D721Med (cell line): Measurements from ENCODE around the gene RPS3A.
"Not testable (repeated sequence)": the region's sequence is repeated elsewhere in the genome, so short reads cannot be mapped to it uniquely, and the experiment has no call there.

Experiments
- DNase-seq: peaks from one replicate; pipeline ENCODE4 v3.0.0; 2011; ENCODE audit warnings: low spot score; ENCODE audit not compliant: insufficient read length
- FAIRE-seq: peaks from 2 replicates; lab custom pipeline; 2011; peaks lifted over from hg19 to GRCh38; lab: Jason Lieb, UNC
- CTCF ChIP-seq: IDR thresholded peaks from 2 replicates; pipeline ENCODE4 v1.5.1; 2012; ENCODE audit warnings: mild to moderate bottlenecking, control low read depth; ENCODE audit not compliant: insufficient read depth; ENCODE audit errors: missing control alignments

Gene RPS3A

GRCh38 chr4:151099229-151099975 is at the start of gene RPS3A:
RPS3A (plus strand) TSS chr4:151099628; CDS start chr4:151099653, 25 bp downstream.
- DNase-seq (peak; percentile 58), FAIRE-seq (no peak)
- TF ChIP-seq CTCF, result peak; percentile 89

GRCh38 chr4:151052785-151053184 is 46.6 kb upstream of the RPS3A start:
- no peak for FAIRE-seq
- DNase-seq, result no peak
- TF ChIP-seq CTCF, result no peak

- no peak for TF ChIP-seq CTCF
- DNase-seq (no peak), FAIRE-seq (no peak)
Measured at GRCh38 chr4:151055539-151055938, 43.9 kb upstream of the RPS3A start.

GRCh38 chr4:151063143-151063542 is 36.3 kb upstream of the RPS3A start:
- FAIRE-seq, DNase-seq: not testable (repeated sequence)

GRCh38 chr4:151067316-151067970 is 32.0 kb upstream of the RPS3A start:
- no peak for FAIRE-seq
- no peak for DNase-seq
- TF ChIP-seq CTCF, result no peak

- peak; percentile 63 for FAIRE-seq
- no peak for TF ChIP-seq CTCF
- no peak for DNase-seq
Measured at GRCh38 chr4:151074416-151074916, 25.0 kb upstream of the RPS3A start.

- not testable (repeated sequence) for FAIRE-seq, DNase-seq
Measured at GRCh38 chr4:151077978-151078377, 21.4 kb upstream of the RPS3A start.

- TF ChIP-seq CTCF, result no peak
- no peak for DNase-seq
- FAIRE-seq, result no peak
Measured at GRCh38 chr4:151087467-151087866, 12.0 kb upstream of the RPS3A start.
